22Rv1 (cell line): ENCODE measurements around the gene P2RX3.

Experiments
- H3K27ac ChIP-seq: fragments of 450-650 bp; 2 replicates; pipeline ENCODE4 v1.5.1; 2017
- CTCF ChIP-seq: fragments of 450-650 bp; IDR thresholded peaks from 2 replicates; pipeline ENCODE4 v1.5.1; 2017; ENCODE audit warnings: mild to moderate bottlenecking
- ZFX ChIP-seq: fragments of 450-650 bp; IDR thresholded peaks from 2 replicates; pipeline ENCODE4 v1.6.1; 2017; ENCODE audit warnings: antibody characterized with exemption, borderline replicate concordance

P2RX3 gene

GRCh38 chr11:57413681-57414080 lies 75.5 kb downstream of the P2RX3 start:
- H3K27ac ChIP-seq: no peak overlapping the region
- TF ChIP-seq CTCF (no peak), ZFX (no peak)

GRCh38 chr11:57414612-57415212 lies 76.6 kb downstream of the P2RX3 start:
- no peak for TF ChIP-seq ZFX
- TF ChIP-seq CTCF: no peak
- H3K27ac ChIP-seq: no peak overlapping the region

GRCh38 chr11:57416436-57416835 lies 78.3 kb downstream of the P2RX3 start:
- no peak for TF ChIP-seq ZFX
- no peak for TF ChIP-seq CTCF
- H3K27ac ChIP-seq: no peak overlapping the region

- TF ChIP-seq CTCF: no peak
- no peak overlapping the region for H3K27ac ChIP-seq
Measured at GRCh38 chr11:57417056-57417455, 78.9 kb downstream of the P2RX3 start.

DNA sequence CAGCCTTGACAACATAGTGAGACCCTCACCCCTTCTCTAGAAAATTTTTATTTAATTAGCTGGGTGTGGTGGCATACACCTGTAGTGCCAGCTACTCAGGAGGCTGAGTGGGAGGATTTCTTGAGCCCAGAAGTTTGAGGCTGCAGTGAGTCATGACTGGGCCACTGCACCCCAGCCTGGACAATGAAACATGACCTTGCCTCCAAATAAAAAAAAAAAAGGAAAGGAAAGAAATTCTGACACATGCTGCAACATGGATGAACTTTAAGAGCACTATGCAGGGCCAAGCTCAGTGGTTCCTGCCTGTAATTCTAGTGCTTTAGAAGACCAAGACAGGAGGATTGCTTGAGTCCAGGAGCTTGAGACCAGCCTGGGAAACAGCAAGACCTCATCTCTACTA lies 80.0 kb downstream of the P2RX3 start:
- no peak overlapping the region for H3K27ac ChIP-seq
- no peak for TF ChIP-seq ZFX
- no peak for TF ChIP-seq CTCF

DNA sequence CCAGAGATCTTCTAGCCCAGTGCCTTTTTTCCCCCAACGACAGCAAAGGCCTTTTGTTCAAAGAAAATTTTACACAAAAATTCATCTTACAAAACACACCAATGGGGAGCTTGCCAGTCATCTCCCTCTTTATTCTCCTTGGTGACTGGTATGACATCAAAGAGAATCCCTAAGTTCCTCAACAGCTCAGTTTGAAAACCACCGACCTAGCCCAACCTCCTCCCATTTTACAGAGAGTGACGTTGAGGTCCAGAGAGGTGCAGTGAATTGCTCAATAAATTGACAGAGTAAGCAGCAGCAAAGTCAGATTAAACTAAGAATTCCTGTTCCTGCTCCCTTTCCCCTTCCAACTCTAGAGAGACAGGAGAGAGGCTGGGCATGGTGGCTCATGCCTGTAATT lies 81.0 kb downstream of the P2RX3 start:
- TF ChIP-seq CTCF (no peak), ZFX (no peak)
- H3K27ac ChIP-seq: no peak overlapping the region

DNA sequence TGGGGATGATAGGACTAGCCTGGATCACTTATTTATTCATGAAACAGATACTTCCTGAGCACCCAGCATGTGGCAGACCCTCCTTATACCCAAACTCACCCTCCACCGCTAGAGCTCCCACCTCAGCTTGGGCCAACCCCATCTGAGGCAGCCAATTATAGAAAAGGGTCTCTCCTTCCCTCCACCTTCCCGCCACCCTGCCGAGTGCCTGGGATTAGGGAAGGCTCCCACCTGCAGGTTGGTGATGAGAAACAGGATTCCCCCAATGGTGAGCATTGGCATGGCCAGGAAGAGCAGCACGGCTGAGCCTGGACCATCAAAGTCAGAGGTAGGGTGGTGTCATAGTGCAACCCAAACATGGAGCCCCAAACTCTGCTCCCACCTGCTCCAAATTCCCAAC lies 82.9 kb downstream of the P2RX3 start:
- TF ChIP-seq ZFX (no peak), CTCF (no peak)
- H3K27ac ChIP-seq: no peak overlapping the region
